SJCRH30 (cell line): ENCODE data around the gene PHF19. TPM values are rescaled to one million over a fixed set of nuclear protein-coding genes. Genes with fewer than 3 reads are reported as not detected.

Experiments
- DNase-seq, 2 experiments: peaks; one replicate each; pipeline ENCODE4 v3.0.0-alpha.2; 2015 to 2020
- H3K27ac ChIP-seq: fragments of 250-450 bp; sonication (Bioruptor Pico); 2 replicates; pipeline ENCODE4 v1.5.1; 2020; ENCODE audit warnings: mild to moderate bottlenecking, moderate library complexity
- H3K27me3 ChIP-seq: fragments of 250-450 bp; sonication (Bioruptor Pico); 2 replicates; pipeline ENCODE4 v1.5.1; 2020; ENCODE audit warnings: mild to moderate bottlenecking, moderate library complexity
- H3K36me3 ChIP-seq: fragments of 250-450 bp; sonication (Bioruptor Pico); 2 replicates; pipeline ENCODE4 v1.5.1; 2020; ENCODE audit warnings: mild to moderate bottlenecking, moderate library complexity
- H3K4me1 ChIP-seq: fragments of 250-450 bp; sonication (Bioruptor Pico); 2 replicates; pipeline ENCODE4 v1.5.1; 2020; ENCODE audit warnings: mild to moderate bottlenecking, moderate library complexity
- H3K4me3 ChIP-seq: fragments of 250-450 bp; sonication (Bioruptor Pico); 2 replicates; pipeline ENCODE4 v1.5.1; 2020; ENCODE audit warnings: mild to moderate bottlenecking, moderate library complexity
- H3K9me3 ChIP-seq: fragments of 250-450 bp; sonication (Bioruptor Pico); replicated peaks from 2 replicates; pipeline ENCODE4 v1.5.1; 2020; ENCODE audit warnings: mild to moderate bottlenecking, moderate library complexity
- total RNA-seq: library from RNA; depleted of rRNA; stranded (reverse); fragments of >200 nt; shearing (Covaris generic); gene quantifications from 2 replicates; pipeline ENCODE4 v1.2.3, GENCODE V29; 2014; rRNA removed

PHF19 gene
- 20.2 and 24.1 TPM in 2 replicates for total RNA-seq

DNA sequence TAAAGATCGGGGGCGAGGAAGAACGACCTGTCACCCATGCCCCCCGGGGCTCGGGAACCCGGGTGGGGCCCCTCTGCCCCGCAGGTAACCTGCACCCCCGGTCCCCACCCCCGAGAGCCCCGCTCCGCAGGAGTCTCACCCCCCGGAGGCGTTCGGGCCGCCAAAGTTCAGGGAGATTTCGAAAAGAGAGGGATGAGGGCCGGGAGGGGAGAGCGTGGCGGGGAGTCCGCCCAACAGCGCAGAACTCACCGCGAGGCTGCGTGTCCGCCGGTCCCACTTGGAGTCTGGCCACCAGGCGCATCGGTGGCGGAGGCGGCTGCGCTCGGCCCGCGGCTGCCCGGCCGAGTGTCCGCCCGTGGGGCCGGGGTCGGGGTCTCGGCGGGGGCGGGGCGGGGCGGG, at the start of gene PHF19:
Gene PHF19 (minus strand): TSS at position 347 of the 399 bp plus-strand sequence. CDS start 2,447 bp downstream, outside the sequence.
- H3K4me1 ChIP-seq, result peaks cover 6% of the 10 kb centered on the region; the same call in 1 of the 2 replicates
- H3K4me3 ChIP-seq, result peak within 1 kb of the TSS; percentile 74
- H3K27ac ChIP-seq, result peak within 1 kb of the TSS; percentile 80
- DNase-seq, result peak in 1 of 2 experiments; percentile 39
- H3K9me3 ChIP-seq, result no peaks in the 10 kb centered on the region
- H3K36me3 ChIP-seq, result peaks cover 3% of the 10 kb centered on the region; the same call in 1 of the 2 replicates
- no peaks in the 10 kb centered on the region for H3K27me3 ChIP-seq

DNA sequence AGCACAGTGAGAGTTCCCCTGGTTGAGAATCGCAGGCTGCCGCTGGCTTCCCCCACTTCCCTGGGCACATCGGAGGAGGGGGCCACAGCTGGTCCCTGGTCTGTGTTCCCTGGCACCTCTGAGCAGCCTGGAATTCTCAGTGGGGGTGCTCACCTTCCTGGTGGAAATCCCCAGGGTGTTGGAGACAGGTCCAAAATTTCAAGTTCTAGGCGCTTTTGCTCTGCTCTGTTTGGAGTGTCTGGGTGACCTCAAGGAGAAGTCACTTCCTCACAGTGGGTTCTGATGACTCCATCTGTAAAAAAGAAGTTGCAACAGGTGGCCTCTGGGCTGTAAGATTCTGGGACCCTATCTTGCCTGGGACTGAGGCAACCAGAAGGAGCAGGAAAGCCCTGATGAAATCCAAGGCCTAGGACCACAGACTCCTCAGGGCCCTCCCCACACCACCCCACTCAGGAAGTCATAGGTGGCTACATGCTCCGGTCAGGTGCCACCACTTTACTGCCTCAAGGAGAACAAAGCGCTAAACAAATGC, 49.5 kb upstream of the PHF19 start, which contains the start of gene TRAF1:
Gene TRAF1 (minus strand): TSS at position 400 of the 532 bp plus-strand sequence. CDS start 721 bp downstream, outside the sequence.
- DNase-seq, result no peak
- Histone ChIP-seq H3K27ac (no peak within 1 kb of the TSS), H3K36me3 (no peaks in the 10 kb centered on the region), H3K4me3 (no peak within 1 kb of the TSS), H3K4me1 (peaks cover 27% of the 10 kb centered on the region), H3K9me3 (no peaks in the 10 kb centered on the region), H3K27me3 (no peaks in the 10 kb centered on the region)

DNA sequence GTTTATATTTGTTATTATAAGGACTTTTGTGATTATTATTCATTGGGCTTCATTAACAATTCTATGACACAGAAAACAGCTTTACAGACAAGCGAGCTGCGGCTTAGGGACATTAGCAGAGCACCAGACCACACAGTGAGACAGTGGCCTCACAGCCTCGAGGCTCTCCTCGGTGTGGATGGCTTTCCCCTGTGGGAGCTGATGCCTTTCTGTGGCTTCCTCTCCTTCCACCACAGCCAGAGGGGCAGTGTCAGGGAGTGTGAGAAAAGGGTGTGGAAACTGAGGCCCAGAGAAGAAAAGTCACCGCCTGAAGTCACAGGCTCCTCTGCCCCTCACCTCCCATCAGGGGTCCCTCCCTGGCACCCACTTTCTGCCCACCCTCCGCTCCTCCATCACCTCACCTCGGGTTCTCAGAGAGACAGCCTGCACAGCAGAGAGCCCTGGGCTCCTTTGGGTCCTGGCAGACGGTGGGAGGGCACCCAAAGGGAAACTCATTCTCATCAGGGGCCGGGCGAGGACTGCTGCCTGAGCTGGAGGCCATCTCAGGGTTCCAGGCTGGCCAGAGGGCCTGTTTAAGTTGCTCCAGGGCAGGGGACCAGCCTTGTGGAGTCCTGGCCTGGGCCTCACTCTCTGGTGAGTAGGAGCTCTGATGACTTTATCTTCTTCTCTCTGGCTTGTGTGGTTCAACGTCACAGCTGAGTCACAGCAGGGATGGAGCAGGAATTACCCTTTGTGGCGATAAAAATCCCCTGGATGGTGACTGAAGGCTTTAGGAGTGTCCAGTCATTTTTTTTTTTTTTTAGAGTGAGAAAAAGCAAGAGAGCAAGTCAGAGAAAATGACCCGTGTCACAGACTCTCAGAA, 48.8 kb upstream of the PHF19 start:
- no peaks in the 10 kb centered on the region for H3K36me3 ChIP-seq
- H3K4me1 ChIP-seq, result peaks cover 20% of the 10 kb centered on the region
- H3K4me3 ChIP-seq, result no peak overlapping the region
- DNase-seq, result peak; percentile 56 to 57
- no peak overlapping the region for H3K27ac ChIP-seq
- no peaks in the 10 kb centered on the region for H3K9me3 ChIP-seq
- H3K27me3 ChIP-seq, result no peaks in the 10 kb centered on the region

DNA sequence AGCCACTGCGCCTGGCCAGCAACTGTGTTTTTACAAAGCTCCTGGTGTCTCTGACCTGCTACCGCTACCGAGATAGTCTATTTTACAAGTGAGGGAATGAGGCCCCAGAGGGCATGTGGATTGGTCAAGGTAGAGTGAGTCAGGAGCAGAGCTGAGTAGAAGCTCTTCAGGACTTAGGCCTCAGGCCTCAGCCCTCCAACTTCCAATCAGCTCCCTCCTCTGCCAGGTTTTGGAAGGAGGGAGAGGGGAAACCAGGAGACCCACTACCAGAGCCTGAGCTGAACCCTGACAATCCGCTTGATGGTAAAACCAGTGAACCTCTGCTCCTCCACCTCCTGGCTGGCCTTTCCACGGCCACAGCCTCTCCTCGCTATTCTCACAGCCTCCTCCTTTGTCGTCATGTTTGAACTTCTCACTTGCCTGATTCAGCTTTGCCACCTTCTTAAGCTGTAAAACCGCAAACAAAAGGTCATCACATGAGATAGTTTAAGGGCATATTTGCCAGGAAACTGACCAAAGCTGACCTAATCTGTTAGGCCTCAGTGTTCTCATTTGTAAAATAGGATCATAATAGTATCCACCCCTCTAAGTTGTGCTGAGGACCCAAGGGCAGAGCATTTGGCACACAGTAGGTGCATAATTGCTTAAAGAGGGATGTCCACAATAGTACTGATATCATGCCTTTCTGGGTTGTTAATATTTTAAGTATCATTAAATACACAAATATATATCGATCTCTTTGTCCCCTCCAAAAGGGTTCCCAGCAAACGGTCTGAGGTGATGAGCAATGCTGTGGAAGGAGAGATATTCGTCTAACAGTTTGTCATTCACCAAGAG, 47.9 kb upstream of the PHF19 start:
- Histone ChIP-seq H3K36me3 (no peaks in the 10 kb centered on the region), H3K27ac (no peak overlapping the region), H3K27me3 (no peaks in the 10 kb centered on the region), H3K4me1 (peaks cover 20% of the 10 kb centered on the region), H3K4me3 (no peak overlapping the region), H3K9me3 (no peaks in the 10 kb centered on the region)
- DNase-seq, result no peak

DNA sequence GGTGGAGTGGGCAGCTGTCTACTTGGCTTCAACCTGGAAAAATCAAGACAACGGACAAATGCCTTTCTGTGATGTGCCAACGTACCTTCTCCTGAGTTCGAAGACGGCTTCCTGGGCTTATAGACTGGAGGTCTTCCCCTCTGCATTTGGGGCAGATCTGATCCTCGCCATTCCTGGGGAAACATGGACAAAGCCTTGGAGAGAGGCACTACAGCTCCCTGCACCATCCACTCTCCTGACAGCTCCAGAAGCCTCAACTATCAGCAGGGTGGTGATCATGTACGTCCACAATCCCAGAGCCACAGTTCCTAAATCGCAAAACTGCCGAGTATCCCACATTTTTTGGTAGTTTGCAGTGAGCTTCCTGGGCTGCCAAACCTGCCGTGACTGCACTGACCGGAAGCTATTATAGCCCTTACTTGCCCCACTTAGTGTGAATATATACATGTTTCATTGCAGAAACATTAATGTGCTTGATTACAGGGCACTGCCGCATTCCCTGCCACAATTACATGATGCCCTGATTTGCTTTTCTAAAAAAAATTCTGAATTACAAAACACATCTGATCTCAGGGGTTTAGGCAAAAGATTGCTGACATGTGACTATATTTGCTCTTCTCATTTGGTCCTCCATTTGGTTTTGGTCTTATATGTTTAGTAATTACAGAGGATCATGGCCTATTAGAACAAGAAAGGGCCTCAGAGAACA, 46.8 kb upstream of the PHF19 start:
- DNase-seq, result no peak
- H3K4me1 ChIP-seq, result peaks cover 20% of the 10 kb centered on the region
- H3K27ac ChIP-seq, result no peak overlapping the region
- H3K27me3 ChIP-seq, result no peaks in the 10 kb centered on the region
- no peaks in the 10 kb centered on the region for H3K9me3 ChIP-seq
- no peak overlapping the region for H3K4me3 ChIP-seq
- H3K36me3 ChIP-seq, result no peaks in the 10 kb centered on the region

DNA sequence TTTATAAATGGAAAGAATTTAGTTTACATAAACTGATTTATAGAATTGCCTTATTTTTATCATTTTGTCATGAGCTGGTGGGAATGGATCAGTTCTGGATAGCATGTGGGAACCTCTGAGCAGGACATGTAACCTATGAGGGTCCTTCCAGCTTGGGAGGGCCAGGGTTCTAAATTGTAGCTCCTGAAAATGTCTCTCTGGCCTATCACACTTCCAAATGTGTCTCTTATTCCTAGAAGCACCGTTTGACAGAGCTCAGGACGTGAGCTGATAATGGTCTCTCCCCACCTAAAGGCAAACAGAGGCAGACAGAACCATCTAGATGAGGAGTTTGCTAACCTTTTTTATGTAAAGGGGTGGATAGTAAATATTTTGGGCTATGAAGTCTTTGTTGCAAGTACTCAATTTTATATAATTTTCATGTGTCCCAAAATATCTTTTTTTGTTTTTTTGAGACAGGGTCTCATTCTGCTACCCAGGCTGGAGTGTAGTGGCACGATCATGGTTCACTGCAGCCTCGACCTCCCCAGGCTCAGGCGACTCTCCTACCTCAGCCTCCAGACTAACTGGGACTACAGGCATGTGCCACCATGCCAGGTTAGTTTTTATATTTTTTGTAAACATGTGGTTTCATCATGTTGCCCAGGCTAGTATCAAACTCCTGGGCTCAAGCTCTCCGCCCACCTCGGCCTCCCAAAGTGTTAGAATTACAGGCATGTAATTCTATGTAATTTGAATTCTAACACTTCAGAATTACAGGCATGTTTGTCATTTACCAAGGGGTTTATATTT, 45.6 kb upstream of the PHF19 start:
- Histone ChIP-seq H3K27ac (no peak overlapping the region), H3K27me3 (no peaks in the 10 kb centered on the region), H3K36me3 (no peaks in the 10 kb centered on the region), H3K4me3 (no peak overlapping the region), H3K4me1 (peaks cover 20% of the 10 kb centered on the region), H3K9me3 (no peaks in the 10 kb centered on the region)
- no peak for DNase-seq

DNA sequence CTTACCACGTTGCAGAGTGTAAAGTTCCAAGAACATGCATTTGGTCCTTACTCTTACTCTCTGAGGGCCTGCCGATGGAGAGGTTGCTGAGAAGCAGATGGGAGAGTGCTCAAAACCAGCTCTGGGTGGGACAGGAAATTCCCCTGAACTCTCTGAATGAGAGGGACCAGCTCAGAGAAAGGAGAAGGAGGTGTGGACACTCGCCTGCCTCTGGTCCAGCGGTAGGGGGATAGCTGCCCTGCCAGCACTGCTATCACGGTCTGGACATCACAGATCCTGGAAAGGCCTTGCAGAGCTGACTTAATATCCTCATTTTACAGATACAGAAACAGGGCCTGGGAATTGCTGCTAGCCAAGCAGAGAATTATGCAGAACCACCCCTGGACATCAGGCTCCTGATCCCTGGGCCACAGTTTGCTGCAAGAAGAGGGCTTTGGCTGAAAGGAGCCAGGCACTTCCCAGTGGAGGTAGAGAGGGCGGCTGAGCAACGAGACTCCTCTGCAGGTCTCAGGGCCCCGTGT, 44.7 kb upstream of the PHF19 start:
- Histone ChIP-seq H3K27ac (no peak overlapping the region), H3K36me3 (no peaks in the 10 kb centered on the region), H3K27me3 (no peaks in the 10 kb centered on the region), H3K4me1 (peaks cover 19% of the 10 kb centered on the region), H3K4me3 (no peak overlapping the region), H3K9me3 (no peaks in the 10 kb centered on the region)
- no peak for DNase-seq

DNA sequence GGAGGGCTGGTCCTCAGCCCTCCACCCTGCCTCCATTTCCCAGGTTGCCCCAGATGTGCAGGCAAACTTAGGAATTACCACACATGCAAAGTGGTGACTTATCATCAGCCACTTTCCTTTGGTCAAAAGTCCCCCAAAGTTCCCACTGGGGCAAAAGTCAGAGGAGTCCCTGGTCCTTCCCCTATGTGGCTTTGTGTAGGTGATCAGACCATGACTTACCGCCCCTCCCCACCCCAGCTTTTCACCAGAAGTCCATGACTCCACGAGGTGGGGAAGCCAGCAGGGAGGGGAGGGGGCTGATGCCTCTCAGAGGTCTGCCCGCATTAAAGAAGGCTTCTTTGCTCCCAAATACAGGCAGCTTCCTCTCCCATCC, 43.8 kb upstream of the PHF19 start:
- H3K4me1 ChIP-seq, result peaks cover 9% of the 10 kb centered on the region
- no peak overlapping the region for H3K4me3 ChIP-seq
- DNase-seq, result no peak
- H3K9me3 ChIP-seq, result no peaks in the 10 kb centered on the region
- H3K27ac ChIP-seq, result no peak overlapping the region
- H3K27me3 ChIP-seq, result no peaks in the 10 kb centered on the region
- no peaks in the 10 kb centered on the region for H3K36me3 ChIP-seq

DNA sequence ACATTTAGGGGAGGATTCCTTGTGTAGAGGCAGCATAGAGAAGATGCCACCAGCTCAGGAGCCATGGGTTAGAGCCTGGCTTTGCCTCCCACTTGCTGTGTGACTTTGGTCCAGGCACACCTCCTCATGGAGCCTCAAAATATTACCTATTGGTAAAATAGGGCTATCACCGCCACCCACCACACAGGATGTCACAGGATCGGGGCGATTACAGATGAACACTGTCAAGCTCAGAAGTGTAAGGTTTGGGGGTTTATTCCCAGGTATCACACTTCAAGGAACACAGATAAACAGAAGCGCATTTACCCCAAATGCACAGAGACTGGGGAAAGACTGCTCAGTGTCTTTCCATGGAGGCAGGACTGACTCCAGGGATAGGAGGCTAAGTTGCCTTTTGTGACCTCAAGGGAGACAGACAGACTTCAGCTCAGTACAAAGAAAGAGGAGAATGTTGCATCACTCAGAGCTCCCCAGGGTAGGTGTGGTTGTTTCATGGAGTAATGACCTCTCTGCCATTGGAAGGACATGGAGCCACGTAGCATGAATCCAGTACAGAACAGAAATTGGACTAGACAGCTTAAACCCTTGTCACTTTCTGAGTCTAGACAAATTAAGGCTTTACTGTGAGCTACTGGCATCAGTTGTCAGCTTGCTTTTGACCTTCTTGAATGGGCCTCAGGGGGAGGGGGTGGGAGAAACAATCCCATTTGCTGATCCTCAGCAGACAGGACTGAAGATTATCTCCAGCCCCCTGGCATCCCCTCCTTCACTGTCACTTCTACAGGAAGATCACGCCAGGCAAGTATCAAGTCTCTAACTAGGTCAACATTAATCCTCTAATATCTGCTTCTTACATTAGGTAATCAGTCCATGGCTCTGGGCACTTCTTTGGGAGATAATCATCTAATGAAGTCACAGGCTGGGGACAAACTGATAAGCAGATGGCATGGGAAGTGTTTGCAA, 43.1 kb upstream of the PHF19 start:
- Histone ChIP-seq H3K36me3 (no peaks in the 10 kb centered on the region), H3K9me3 (no peaks in the 10 kb centered on the region), H3K27ac (no peak overlapping the region), H3K4me1 (peaks cover 5% of the 10 kb centered on the region), H3K27me3 (no peaks in the 10 kb centered on the region), H3K4me3 (no peak overlapping the region)
- no peak for DNase-seq

DNA sequence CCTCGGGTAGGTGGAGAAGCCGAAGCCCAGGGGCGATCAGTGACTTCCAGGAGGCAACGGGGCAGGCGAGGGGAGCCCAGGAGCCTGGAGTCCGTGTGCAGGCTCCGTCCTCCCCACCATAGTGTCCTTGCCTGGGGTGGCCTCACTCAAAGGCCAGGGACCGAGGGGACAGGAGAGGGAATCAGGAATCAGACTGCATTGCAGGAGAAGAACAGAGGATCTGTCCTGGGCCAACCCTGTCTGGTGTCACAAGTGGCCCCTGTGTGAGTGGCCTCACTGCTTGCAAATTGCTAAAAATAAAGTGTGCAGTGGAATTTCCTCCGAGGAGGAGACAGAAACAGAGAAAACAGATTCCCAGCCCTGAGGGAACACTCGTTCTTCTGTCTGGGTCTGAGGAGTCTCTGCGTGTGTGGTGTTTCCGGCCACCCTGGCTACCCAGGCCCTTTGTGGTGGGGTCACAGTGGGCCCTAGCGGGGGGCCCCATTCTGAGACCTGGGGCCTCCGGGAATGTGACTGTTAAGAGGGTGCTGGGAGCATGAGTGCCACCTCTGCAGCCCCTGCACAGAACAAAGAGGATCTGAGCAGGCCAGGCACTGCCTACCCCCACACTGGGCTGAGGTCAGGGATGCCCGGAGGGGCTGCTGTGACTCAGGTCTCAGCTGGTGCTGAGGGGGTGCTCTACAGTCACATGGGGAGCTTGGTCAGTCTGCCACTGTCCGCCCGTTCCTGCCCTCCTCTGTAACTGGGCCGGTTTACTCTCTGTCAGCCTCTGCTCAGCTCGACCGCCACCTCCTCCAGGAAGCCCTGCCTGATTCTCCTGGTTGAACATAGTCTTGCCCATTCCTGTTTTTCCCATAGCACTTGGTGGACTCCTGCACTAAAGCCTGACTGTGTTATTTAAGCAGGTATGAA, 42.2 kb upstream of the PHF19 start:
- Histone ChIP-seq H3K4me1 (no peaks in the 10 kb centered on the region; the same call in 1 of the 2 replicates), H3K4me3 (no peak overlapping the region), H3K9me3 (no peaks in the 10 kb centered on the region), H3K36me3 (no peaks in the 10 kb centered on the region), H3K27me3 (no peaks in the 10 kb centered on the region), H3K27ac (no peak overlapping the region)
- DNase-seq, result no peak

DNA sequence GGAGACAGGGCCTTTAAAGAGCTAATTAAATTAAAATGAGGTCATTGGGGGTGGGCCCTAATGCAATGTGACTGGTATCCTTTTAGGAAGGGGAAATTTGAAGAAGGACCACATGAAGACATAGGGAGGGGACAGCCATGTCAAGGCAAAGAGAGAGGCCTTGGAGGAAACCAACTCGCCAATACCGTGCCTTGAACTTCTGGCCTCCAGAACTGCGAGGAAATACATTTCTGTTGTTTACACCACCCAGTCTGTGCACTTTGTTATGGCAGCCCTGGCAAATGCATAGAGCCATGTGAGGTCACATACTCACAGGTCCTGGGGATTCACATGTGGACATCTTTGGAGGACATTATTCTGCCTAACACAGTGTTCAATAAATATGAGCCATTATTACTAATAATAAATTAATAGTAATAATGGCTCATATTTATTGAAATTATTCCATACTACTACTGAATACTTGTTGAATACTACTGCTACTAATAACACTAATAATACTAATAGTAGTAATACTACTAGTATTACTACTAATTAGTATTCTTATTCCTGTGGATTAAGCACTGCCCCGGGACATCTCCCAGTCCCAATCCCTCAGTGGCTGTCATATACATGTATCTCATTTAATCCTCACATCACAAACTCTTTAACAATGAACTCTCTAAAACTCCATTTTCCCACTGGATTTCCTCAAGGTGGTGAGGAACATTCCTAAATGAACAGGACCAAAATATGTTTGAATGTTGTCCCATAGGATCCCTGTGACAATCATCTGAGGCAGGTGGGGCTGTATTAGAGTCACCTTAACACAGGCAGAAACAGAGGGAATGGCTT, 41.2 kb upstream of the PHF19 start:
- Histone ChIP-seq H3K4me3 (no peak overlapping the region), H3K27ac (no peak overlapping the region), H3K27me3 (no peaks in the 10 kb centered on the region), H3K4me1 (no peaks in the 10 kb centered on the region; the same call in 1 of the 2 replicates), H3K9me3 (no peaks in the 10 kb centered on the region), H3K36me3 (no peaks in the 10 kb centered on the region)
- DNase-seq, result no peak
